Gastroesophageal sphincter (tissue), 3 donors: ENCODE data around the gene LACTBL1.
"Not testable (repeated sequence)": the region's sequence is repeated elsewhere in the genome, so short reads cannot be mapped to it uniquely, and the experiment has no call there.

Source experiments
- EP300 ChIP-seq: sonication (generic); formaldehyde crosslinking; IDR thresholded peaks from one replicate; pipeline ENCODE4 v1.6.1; 2017; ENCODE audit warnings: antibody characterized with exemption, mild to moderate bottlenecking
- POLR2A ChIP-seq, 2 donors: fragments of 450-650 bp; IDR thresholded peaks; one replicate each; pipeline ENCODE4 v1.6.1; 2017; ENCODE audit warnings: antibody characterized with exemption in 2 of 2, mild to moderate bottlenecking in 2 of 2, moderate library complexity in 1 of 2
- TF ChIP-seq, protein P1 (sequence below), 4 experiments: fragments of 200-600 bp in 2 of 4; fragments of 450-650 bp in 2 of 4; sonication (generic) in 1 of 4; IDR thresholded peaks; one replicate each; pipeline ENCODE4 v1.5.1; 2017 to 2019; ENCODE audit warnings: antibody characterized with exemption in 4 of 4, mild to moderate bottlenecking in 2 of 4, moderate library complexity in 2 of 4

GRCh38 chr1:22980471-22980790 lies 7.8 kb upstream of the LACTBL1 start:
- TF ChIP-seq, protein P1, sequence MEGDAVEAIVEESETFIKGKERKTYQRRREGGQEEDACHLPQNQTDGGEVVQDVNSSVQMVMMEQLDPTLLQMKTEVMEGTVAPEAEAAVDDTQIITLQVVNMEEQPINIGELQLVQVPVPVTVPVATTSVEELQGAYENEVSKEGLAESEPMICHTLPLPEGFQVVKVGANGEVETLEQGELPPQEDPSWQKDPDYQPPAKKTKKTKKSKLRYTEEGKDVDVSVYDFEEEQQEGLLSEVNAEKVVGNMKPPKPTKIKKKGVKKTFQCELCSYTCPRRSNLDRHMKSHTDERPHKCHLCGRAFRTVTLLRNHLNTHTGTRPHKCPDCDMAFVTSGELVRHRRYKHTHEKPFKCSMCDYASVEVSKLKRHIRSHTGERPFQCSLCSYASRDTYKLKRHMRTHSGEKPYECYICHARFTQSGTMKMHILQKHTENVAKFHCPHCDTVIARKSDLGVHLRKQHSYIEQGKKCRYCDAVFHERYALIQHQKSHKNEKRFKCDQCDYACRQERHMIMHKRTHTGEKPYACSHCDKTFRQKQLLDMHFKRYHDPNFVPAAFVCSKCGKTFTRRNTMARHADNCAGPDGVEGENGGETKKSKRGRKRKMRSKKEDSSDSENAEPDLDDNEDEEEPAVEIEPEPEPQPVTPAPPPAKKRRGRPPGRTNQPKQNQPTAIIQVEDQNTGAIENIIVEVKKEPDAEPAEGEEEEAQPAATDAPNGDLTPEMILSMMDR (IDR thresholded peaks at IDR 0.05), result not testable (repeated sequence)
- TF ChIP-seq POLR2A (IDR thresholded peaks at IDR 0.05); EP300: not testable (repeated sequence)
